ENCODE results near the gene GIPC3.
"Not testable (repeated sequence)": the region's sequence is repeated elsewhere in the genome, so short reads cannot be mapped to it uniquely, and the experiment has no call there.

GIPC3 gene

DNA sequence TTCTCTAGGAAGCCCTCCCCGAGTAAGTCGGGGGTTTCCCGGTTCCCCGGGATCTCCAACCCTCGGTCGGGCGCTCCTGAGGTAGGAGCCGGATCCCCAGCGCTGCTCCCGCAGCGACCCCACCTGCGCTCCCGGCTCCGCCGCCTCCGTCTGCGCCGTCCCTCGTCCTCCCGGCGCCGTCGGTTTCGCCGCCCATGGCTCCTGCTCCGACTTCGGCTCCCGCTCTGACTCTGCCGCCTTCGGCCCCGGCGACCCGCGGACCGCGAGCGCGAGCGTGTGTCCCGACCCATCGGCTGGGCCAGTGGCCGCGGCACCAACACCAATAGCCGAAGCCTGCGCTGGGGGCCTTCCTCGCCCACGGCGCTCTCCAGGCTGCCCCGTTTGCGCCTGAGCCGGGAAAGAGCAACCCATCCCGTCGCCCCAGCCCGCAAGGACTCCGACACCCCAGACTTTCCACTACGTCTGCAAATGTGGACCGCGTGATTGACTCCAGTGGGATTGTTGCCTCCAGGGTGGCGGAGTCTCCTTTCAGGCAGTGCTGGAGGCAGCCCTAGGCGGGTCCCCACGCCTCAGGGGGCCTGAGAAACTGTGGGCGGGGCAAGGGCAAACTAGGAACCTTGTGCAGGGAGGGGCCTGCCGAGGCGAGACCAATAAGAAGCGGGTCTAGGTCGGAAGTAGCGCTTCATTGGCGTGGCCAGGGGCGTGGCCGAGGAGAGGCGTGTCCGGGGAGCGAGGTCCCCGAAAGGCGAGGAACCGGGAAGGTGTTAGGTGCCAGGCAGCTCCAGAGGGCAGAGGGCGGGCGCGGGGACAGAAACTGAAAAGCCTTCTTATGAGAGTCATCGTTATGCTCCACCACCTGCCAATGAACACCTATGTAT lies 41.4 kb downstream of the GIPC3 start, which contains the start of gene CACTIN:
Gene CACTIN, minus strand, starts transcription at position 318 of the 878 bp plus-strand sequence. Its CDS starts 28 bp downstream, at position 290.
- Histone ChIP-seq H3K27ac (ENCODE audit: low read depth, low read length) (peak within 1 kb of the TSS; percentile 95), H3K4me3 (ENCODE audit: low read depth in 1 of 2, low read length in 2 of 2) (peak within 1 kb of the TSS; percentile 96 to 98), H3K9ac (ENCODE audit: low read depth in 1 of 2, low read length in 2 of 2) (peak within 1 kb of the TSS; percentile 76 to 91), H3K36me3 (ENCODE audit: control insufficient read depth in 1 of 2, insufficient read depth in 2 of 2, low read length in 2 of 2) (peaks cover 0 to 14% of the 10 kb centered on the region in 2 donors), H3K9me3 (ENCODE audit: control insufficient read depth in 1 of 2, low read length in 2 of 2) (no peaks in the 10 kb centered on the region), H3K27me3 (ENCODE audit: control insufficient read depth in 1 of 2, insufficient read depth in 2 of 2, low read length in 2 of 2) (no peaks in the 10 kb centered on the region), H3K4me1 (ENCODE audit: control insufficient read depth in 1 of 2, insufficient read depth in 2 of 2, low read length in 2 of 2) (peaks cover 19 to 20% of the 10 kb centered on the region in 2 donors)

DNA sequence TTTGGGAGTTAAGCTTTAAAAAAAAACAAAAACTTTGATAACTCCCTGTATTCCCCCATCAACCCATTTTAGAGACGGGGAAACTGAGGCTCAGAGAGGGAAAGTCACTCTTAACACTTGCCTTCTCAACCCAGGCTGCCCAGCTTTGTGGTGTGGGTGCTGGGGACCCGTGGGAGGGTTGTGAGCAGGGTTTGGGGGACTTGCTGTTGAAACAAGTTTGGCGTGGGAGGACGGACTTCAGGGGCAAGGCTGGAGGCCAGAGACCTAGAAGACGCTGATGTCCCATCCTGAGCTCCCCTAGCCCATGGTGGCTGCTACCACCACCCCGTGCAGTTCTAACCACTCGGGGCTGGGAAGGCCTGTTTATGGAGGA lies 42.1 kb downstream of the GIPC3 start:
- Histone ChIP-seq H3K27ac (ENCODE audit: low read depth, low read length) (no peak overlapping the region), H3K9ac (ENCODE audit: low read depth in 1 of 2, low read length in 2 of 2) (no peak overlapping the region), H3K27me3 (ENCODE audit: control insufficient read depth in 1 of 2, insufficient read depth in 2 of 2, low read length in 2 of 2) (no peaks in the 10 kb centered on the region), H3K9me3 (ENCODE audit: control insufficient read depth in 1 of 2, low read length in 2 of 2) (no peaks in the 10 kb centered on the region), H3K4me3 (ENCODE audit: low read depth in 1 of 2, low read length in 2 of 2) (peak overlapping the region in 1 of 2 donors; percentile 98), H3K4me1 (ENCODE audit: control insufficient read depth in 1 of 2, insufficient read depth in 2 of 2, low read length in 2 of 2) (peaks cover 19 to 20% of the 10 kb centered on the region in 2 donors), H3K36me3 (ENCODE audit: control insufficient read depth in 1 of 2, insufficient read depth in 2 of 2, low read length in 2 of 2) (peaks cover 0 to 11% of the 10 kb centered on the region in 2 donors)

DNA sequence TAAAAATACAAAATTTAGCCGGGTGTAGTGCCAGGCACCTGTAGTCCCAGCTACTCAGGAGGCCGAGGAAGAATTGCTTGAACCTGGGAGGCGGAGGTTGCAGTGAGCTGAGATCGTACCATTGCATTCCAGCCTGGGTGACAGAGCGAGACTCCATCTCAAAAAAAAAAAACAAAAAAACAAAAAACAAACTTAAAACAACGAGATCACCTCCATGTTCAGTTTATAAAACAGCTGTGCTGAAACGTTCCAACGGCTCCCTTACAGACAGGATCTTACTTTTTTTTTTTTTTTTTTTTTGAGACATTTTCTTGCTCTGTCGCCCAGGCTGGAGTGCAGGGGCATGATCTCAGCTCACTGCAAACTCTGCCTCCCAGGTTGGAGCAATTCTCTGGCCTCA lies 43.5 kb downstream of the GIPC3 start:
- H3K27ac ChIP-seq (ENCODE audit: low read depth, low read length); H3K4me3 ChIP-seq (ENCODE audit: low read depth in 1 of 2, low read length in 2 of 2); H3K9me3 ChIP-seq (ENCODE audit: control insufficient read depth in 1 of 2, low read length in 2 of 2); H3K9ac ChIP-seq (ENCODE audit: low read depth in 1 of 2, low read length in 2 of 2); H3K36me3 ChIP-seq (ENCODE audit: control insufficient read depth in 1 of 2, insufficient read depth in 2 of 2, low read length in 2 of 2); H3K27me3 ChIP-seq (ENCODE audit: control insufficient read depth in 1 of 2, insufficient read depth in 2 of 2, low read length in 2 of 2): not testable (repeated sequence)
- H3K4me1 ChIP-seq (ENCODE audit: control insufficient read depth in 1 of 2, insufficient read depth in 2 of 2, low read length in 2 of 2) = peaks cover 19 to 20% of the 10 kb centered on the region in 2 donors

DNA sequence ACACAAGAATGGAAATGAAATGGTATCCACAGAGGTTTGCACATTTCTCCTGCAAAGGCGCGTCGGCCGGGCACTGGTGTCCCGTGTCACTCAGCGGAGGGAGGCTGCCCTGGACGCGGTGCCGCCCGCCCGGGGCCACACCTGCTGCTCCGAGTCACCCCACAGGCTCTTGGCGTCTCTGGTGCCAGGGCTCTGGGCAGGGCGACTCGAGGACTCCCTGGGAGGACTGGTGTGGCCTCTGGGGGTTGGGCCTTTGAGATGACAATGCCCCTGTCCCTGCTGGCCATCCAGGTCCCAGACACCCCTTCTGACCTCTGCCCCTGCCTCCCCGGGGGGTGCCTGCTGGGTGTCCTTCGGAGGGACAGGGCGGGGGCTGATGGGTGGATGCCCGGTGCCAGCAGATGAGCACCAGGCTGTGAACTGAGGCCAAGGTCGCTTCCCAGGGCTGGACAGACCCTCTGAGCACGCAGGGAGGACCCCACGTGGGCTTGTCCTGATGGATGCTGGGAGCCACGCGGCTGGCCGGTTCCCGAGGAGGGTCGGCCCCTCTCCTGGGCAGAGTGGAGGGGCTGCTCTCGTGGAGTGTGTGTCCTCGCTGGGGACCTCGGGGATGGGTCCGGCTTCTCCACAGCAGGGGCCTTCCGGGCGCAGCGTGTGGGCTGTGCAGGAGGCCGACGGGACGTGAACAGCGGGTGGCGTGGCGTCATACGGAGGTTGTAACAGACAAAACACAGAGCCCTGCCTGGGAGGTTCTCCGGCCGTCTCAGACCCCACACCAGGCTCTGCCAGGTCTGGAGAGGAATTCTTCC lies 46.0 kb downstream of the GIPC3 start:
- Histone ChIP-seq H3K27ac (ENCODE audit: low read depth, low read length) (no peak overlapping the region), H3K4me1 (ENCODE audit: control insufficient read depth in 1 of 2, insufficient read depth in 2 of 2, low read length in 2 of 2) (peaks cover 4 to 5% of the 10 kb centered on the region in 2 donors)

DNA sequence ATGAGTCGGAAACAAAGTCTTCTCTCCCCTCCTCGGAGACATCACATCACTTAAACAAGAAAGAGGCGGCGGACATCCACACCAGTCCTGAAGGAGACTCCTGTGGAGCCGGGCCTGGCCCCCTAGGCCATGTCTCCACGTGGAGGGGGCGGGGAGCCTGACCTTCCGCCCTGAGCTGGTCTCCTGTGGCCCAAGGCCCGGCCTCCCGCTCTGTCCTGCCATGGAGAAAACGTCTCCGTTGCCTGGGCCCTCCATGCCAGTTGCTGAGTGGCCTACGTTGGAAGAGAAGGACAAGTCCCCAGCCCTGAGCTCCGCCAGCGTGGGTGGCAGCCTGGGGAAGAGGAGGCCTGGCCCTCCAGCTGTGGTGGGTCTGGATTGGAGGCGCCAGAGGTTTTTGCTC lies 46.8 kb downstream of the GIPC3 start:
- H3K4me3 ChIP-seq (ENCODE audit: low read depth in 1 of 2, low read length in 2 of 2) = no peak overlapping the region
- H3K4me1 ChIP-seq (ENCODE audit: control insufficient read depth in 1 of 2, insufficient read depth in 2 of 2, low read length in 2 of 2) = peaks cover 3 to 4% of the 10 kb centered on the region in 2 donors
- H3K9me3 ChIP-seq (ENCODE audit: control insufficient read depth in 1 of 2, low read length in 2 of 2) = no peaks in the 10 kb centered on the region
- H3K27me3 ChIP-seq (ENCODE audit: control insufficient read depth in 1 of 2, insufficient read depth in 2 of 2, low read length in 2 of 2) = no peaks in the 10 kb centered on the region
- peaks cover 0 to 5% of the 10 kb centered on the region in 2 donors for H3K36me3 ChIP-seq (ENCODE audit: control insufficient read depth in 1 of 2, insufficient read depth in 2 of 2, low read length in 2 of 2)
- H3K9ac ChIP-seq (ENCODE audit: low read depth in 1 of 2, low read length in 2 of 2) = no peak overlapping the region
- no peak overlapping the region for H3K27ac ChIP-seq (ENCODE audit: low read depth, low read length)

More for the DNA sequence above, 46.0 kb downstream of the GIPC3 start:
- H3K36me3 ChIP-seq (ENCODE audit: control insufficient read depth in 1 of 2, insufficient read depth in 2 of 2, low read length in 2 of 2) = peaks cover 0 to 4% of the 10 kb centered on the region in 2 donors
- no peak overlapping the region for H3K9ac ChIP-seq (ENCODE audit: low read depth in 1 of 2, low read length in 2 of 2)
- H3K9me3 ChIP-seq (ENCODE audit: control insufficient read depth in 1 of 2, low read length in 2 of 2) = no peaks in the 10 kb centered on the region
- H3K27me3 ChIP-seq (ENCODE audit: control insufficient read depth in 1 of 2, insufficient read depth in 2 of 2, low read length in 2 of 2) = no peaks in the 10 kb centered on the region
- H3K4me3 ChIP-seq (ENCODE audit: low read depth in 1 of 2, low read length in 2 of 2) = no peak overlapping the region

DNA sequence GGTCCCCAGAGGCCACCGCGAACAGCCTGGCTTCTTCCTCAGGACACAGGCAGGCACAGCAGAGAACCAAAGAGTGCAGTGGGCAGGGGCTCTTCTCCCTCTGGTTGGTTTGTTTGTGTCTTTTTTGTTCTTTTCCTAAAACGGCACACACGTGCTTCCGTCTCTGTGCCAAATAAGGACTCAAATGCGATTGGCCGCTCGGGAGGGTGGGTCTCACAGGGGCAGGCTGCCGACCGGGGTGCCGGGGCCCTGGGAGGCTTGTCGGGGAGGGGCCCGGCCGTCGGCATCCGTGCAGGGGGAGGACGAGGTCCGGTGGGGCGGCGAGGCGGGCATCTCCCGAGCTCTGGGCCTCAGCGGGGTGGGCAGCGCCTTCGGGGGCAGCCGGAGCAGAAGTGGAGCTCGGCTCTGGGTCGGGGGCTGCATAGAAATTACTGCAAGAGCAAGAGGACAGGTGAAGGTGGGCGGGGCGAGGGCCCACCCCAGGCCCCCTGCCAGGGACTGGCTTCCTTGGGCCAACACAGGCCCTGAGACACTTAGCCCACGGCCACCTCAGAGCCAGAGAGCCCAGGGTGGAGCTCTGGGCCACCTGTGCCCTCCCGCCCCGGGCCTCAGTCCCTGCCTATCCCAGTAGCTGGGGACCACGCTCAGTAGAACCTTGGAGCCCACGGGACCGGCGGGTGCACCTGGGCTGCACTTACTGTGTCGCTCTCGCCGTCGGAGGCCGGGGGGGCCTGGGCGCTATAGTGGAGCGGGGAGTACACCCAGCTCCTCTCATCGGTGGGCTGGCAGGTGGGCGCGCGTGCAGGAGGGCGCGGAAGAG lies 47.7 kb downstream of the GIPC3 start:
- H3K36me3 ChIP-seq (ENCODE audit: control insufficient read depth in 1 of 2, insufficient read depth in 2 of 2, low read length in 2 of 2) = peaks cover 0 to 7% of the 10 kb centered on the region in 2 donors
- H3K9ac ChIP-seq (ENCODE audit: low read depth in 1 of 2, low read length in 2 of 2) = no peak overlapping the region
- H3K9me3 ChIP-seq (ENCODE audit: control insufficient read depth in 1 of 2, low read length in 2 of 2) = no peaks in the 10 kb centered on the region
- no peak overlapping the region for H3K4me3 ChIP-seq (ENCODE audit: low read depth in 1 of 2, low read length in 2 of 2)
- H3K27ac ChIP-seq (ENCODE audit: low read depth, low read length) = no peak overlapping the region
- no peaks in the 10 kb centered on the region for H3K27me3 ChIP-seq (ENCODE audit: control insufficient read depth in 1 of 2, insufficient read depth in 2 of 2, low read length in 2 of 2)
- no peaks in the 10 kb centered on the region for H3K4me1 ChIP-seq (ENCODE audit: control insufficient read depth in 1 of 2, insufficient read depth in 2 of 2, low read length in 2 of 2)

DNA sequence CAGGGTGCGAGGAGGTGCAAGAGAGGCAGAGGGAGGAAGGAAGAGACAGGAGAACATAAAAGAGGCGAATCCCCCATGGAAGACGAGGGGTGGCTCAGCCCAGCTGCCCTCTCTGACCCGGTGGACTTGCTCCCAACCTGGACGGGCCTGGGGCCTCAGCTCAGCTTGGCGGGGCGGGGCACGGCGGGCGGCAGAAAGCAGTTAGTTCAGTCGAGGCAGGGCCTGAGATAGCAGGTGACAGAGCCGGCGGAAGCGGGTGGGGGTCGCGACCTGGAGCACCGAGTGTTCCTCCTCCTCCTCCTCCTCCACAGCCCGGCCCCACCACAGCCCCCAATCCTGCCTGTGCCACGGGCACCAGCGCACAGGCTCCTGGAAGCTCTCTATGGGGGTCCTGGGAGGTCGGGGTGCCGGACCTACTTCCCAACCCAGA lies 48.3 kb downstream of the GIPC3 start:
- no peaks in the 10 kb centered on the region for H3K9me3 ChIP-seq (ENCODE audit: control insufficient read depth in 1 of 2, low read length in 2 of 2)
- H3K4me1 ChIP-seq (ENCODE audit: control insufficient read depth in 1 of 2, insufficient read depth in 2 of 2, low read length in 2 of 2) = no peaks in the 10 kb centered on the region
- no peak overlapping the region for H3K27ac ChIP-seq (ENCODE audit: low read depth, low read length)
- peaks cover 0 to 12% of the 10 kb centered on the region in 2 donors for H3K36me3 ChIP-seq (ENCODE audit: control insufficient read depth in 1 of 2, insufficient read depth in 2 of 2, low read length in 2 of 2)
- no peaks in the 10 kb centered on the region for H3K27me3 ChIP-seq (ENCODE audit: control insufficient read depth in 1 of 2, insufficient read depth in 2 of 2, low read length in 2 of 2)
- no peak overlapping the region for H3K9ac ChIP-seq (ENCODE audit: low read depth in 1 of 2, low read length in 2 of 2)
- H3K4me3 ChIP-seq (ENCODE audit: low read depth in 1 of 2, low read length in 2 of 2) = no peak overlapping the region

DNA sequence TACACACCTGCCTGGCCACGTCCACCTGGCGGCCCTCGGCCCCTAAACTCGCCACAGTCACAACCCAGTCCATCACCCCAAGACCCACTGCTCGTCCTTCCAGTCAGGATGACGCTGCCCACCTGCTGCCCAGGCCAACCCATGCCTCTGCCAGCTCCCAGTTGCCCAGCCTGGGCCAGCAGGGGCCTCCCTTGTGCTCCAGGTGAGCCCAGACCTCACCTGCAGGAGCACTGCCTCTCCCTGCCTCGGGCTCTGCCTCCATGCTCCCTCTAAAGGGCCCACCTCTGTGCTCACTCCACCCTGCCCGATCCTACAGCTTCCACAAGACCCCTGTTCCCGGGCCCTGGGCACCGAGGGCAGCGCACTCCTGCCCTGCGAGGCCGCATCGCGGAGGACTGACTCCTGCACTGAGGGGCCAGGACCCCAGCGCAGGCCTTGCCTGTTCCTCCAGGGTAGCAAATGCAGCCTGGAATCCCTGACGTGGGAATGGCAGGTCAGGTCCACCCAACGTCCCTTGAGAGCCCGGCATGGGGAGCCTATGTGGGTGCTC lies 49.3 kb downstream of the GIPC3 start:
- no peak overlapping the region for H3K4me3 ChIP-seq (ENCODE audit: low read depth in 1 of 2, low read length in 2 of 2)
- no peaks in the 10 kb centered on the region for H3K9me3 ChIP-seq (ENCODE audit: control insufficient read depth in 1 of 2, low read length in 2 of 2)
- H3K36me3 ChIP-seq (ENCODE audit: control insufficient read depth in 1 of 2, insufficient read depth in 2 of 2, low read length in 2 of 2) = peaks cover under 1 to 21% of the 10 kb centered on the region in 2 donors
- H3K27ac ChIP-seq (ENCODE audit: low read depth, low read length) = no peak overlapping the region
- H3K4me1 ChIP-seq (ENCODE audit: control insufficient read depth in 1 of 2, insufficient read depth in 2 of 2, low read length in 2 of 2) = no peaks in the 10 kb centered on the region
- H3K27me3 ChIP-seq (ENCODE audit: control insufficient read depth in 1 of 2, insufficient read depth in 2 of 2, low read length in 2 of 2) = no peaks in the 10 kb centered on the region
- H3K9ac ChIP-seq (ENCODE audit: low read depth in 1 of 2, low read length in 2 of 2) = no peak overlapping the region

- Histone ChIP-seq H3K9me3 (ENCODE audit: control insufficient read depth in 1 of 2, low read length in 2 of 2) (no peaks in the 10 kb centered on the region), H3K27ac (ENCODE audit: low read depth, low read length) (no peak overlapping the region), H3K27me3 (ENCODE audit: control insufficient read depth in 1 of 2, insufficient read depth in 2 of 2, low read length in 2 of 2) (no peaks in the 10 kb centered on the region), H3K9ac (ENCODE audit: low read depth in 1 of 2, low read length in 2 of 2) (no peak overlapping the region), H3K4me1 (ENCODE audit: control insufficient read depth in 1 of 2, insufficient read depth in 2 of 2, low read length in 2 of 2) (no peaks in the 10 kb centered on the region), H3K36me3 (ENCODE audit: control insufficient read depth in 1 of 2, insufficient read depth in 2 of 2, low read length in 2 of 2) (peaks cover 4 to 27% of the 10 kb centered on the region in 2 donors), H3K4me3 (ENCODE audit: low read depth in 1 of 2, low read length in 2 of 2) (no peak overlapping the region)
Observed at GRCh38 chr19:3636506-3636905, 51.2 kb downstream of the GIPC3 start.

All from duodenal mucosa (tissue), 2 donors.